NCI-H128 (cell line): ENCODE results near the gene BHLHE23.
"Not testable (repeated sequence)": the region's sequence is repeated elsewhere in the genome, so short reads cannot be mapped to it uniquely, and the experiment has no call there.

Experiments used
- DNase-seq: peaks from one replicate; lab custom pipeline; 2025; ENCODE audit not compliant: unreplicated experiment; lab: John Stamatoyannopoulos, UW

The BHLHE23 gene

GRCh38 chr20:63043348-63044203 is 36.8 kb upstream of the BHLHE23 start:
- DNase-seq = no peak

GRCh38 chr20:63042448-63043071 is 35.8 kb upstream of the BHLHE23 start:
- DNase-seq = no peak

- no peak for DNase-seq
Observed at GRCh38 chr20:63041776-63042175, 35.0 kb upstream of the BHLHE23 start.

GRCh38 chr20:63037669-63038268 is 31.0 kb upstream of the BHLHE23 start:
- DNase-seq = no peak

GRCh38 chr20:63036291-63036690 is 29.5 kb upstream of the BHLHE23 start:
- DNase-seq = no peak

- no peak for DNase-seq
Observed at GRCh38 chr20:63035603-63036185, 28.9 kb upstream of the BHLHE23 start.

GRCh38 chr20:63034710-63035602 is 28.2 kb upstream of the BHLHE23 start:
- DNase-seq = not testable (repeated sequence)

GRCh38 chr20:63033794-63034709 is 27.3 kb upstream of the BHLHE23 start:
- DNase-seq = no peak

- DNase-seq = no peak
Observed at GRCh38 chr20:63032861-63033793, 26.4 kb upstream of the BHLHE23 start.

- no peak for DNase-seq
Observed at GRCh38 chr20:63032026-63032800, 25.4 kb upstream of the BHLHE23 start.

- DNase-seq = no peak
Observed at GRCh38 chr20:63031251-63032014, 24.7 kb upstream of the BHLHE23 start.

GRCh38 chr20:63029358-63030121 is 22.8 kb upstream of the BHLHE23 start:
- DNase-seq = no peak

- no peak for DNase-seq
Observed at GRCh38 chr20:63028461-63028921, 21.7 kb upstream of the BHLHE23 start.

- DNase-seq = no peak
Observed at GRCh38 chr20:63027922-63028389, 21.2 kb upstream of the BHLHE23 start.

GRCh38 chr20:63027221-63027921 is 20.6 kb upstream of the BHLHE23 start:
- no peak for DNase-seq
